Measurements from ENCODE around the gene SLC4A2.
"Not testable (repeated sequence)": the region's sequence is repeated elsewhere in the genome, so short reads cannot be mapped to it uniquely, and the experiment has no call there.

SLC4A2 gene

DNA sequence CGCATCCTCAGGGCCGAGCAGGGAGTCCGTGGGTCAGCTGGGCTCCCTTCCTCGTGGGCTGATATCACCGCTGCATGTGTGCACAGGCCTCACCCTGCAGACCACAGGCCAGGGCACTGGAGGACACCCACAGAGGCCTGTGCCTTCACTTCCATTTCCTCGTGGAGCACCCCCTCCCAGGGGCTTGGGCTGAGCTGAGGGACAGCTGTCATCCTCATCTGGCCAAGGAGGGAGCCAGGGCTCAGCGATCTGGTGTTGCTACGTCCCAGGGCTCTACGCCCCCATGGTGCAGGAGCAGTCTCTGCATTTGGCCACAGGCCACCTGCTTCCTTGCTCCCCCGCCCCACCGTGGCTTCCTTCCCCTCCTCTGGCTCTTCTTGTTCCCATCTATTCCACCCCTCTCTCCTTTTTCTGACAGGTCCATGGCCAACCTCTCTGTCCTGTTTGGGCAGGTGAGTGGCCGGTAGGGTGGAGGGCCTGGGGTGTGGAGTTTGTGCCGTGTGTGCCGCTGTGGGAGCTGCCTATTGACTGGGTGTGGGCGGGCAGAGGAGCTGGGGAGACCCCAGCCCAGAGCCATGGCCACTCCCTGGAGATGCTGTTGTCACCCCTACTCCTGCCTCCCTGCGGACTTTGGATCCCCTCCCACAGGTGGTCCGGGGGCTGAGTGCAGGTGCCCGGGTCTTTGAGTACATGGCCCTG is 19.4 kb upstream of the SLC4A2 start:
- no peak for DNase-seq (ENCODE audit: low read depth)
- no peak overlapping the region for H3K4me3 ChIP-seq (replicated peaks; ENCODE audit: low read depth, low read length)
- TF ChIP-seq CTCF (IDR thresholded peaks at IDR 0.05; ENCODE audit: low read length, missing control alignments): no peak

GRCh38 chr7:151040616-151041375 is 18.6 kb upstream of the SLC4A2 start:
- no peak for DNase-seq (ENCODE audit: low read depth)
- no peak overlapping the region for H3K4me3 ChIP-seq (replicated peaks; ENCODE audit: low read depth, low read length)
- no peak for TF ChIP-seq CTCF (IDR thresholded peaks at IDR 0.05; ENCODE audit: low read length, missing control alignments)

GRCh38 chr7:151043449-151043848 is 15.9 kb upstream of the SLC4A2 start:
- not testable (repeated sequence) for H3K4me3 ChIP-seq (replicated peaks; ENCODE audit: low read depth, low read length); DNase-seq (ENCODE audit: low read depth)

DNA sequence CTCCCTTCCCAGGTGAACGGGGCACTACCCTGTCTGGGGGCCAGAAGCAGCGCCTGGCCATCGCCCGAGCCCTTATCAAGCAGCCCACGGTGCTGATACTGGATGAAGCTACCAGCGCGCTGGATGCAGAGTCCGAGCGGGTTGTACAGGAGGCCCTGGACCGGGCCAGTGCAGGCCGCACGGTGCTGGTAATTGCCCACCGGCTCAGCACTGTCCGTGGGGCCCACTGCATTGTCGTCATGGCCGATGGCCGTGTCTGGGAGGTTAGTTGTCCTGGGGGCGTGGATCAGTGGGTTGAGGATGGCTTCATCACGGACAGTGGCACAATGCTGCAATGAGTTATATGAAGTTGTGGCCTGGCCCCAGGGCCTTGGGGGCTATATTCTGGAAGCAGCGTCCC is 15.4 kb upstream of the SLC4A2 start:
- DNase-seq (ENCODE audit: low read depth): no peak
- no peak overlapping the region for H3K4me3 ChIP-seq (replicated peaks; ENCODE audit: low read depth, low read length)
- TF ChIP-seq CTCF (IDR thresholded peaks at IDR 0.05; ENCODE audit: low read length, missing control alignments): no peak

DNA sequence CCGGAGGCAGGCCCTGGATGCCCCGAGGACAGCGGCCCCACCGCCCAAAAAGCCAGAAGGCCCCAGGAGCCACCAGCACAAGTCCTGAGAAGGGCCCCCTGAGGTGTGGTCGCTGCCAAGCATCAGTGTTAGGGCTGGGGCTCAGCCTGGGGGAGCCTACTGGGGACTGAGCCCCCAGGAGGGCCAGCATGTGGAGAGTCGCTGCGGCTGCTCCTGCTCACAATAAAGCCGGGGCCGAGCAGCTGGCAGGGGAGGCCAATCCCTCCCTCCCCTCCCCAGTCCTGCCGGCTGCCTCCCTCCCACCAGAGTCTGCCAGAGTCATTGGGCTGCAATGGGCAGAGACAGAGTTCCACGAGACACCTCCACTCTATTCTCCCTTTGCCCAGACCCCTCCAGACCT is 14.1 kb upstream of the SLC4A2 start:
- H3K4me3 ChIP-seq (replicated peaks; ENCODE audit: low read depth, low read length): no peak overlapping the region
- no peak for DNase-seq (ENCODE audit: low read depth)
- no peak for TF ChIP-seq CTCF (IDR thresholded peaks at IDR 0.05; ENCODE audit: low read length, missing control alignments)

GRCh38 chr7:151045967-151046366 is 13.4 kb upstream of the SLC4A2 start:
- TF ChIP-seq CTCF (IDR thresholded peaks at IDR 0.05; ENCODE audit: low read length, missing control alignments): no peak
- DNase-seq (ENCODE audit: low read depth): no peak
- H3K4me3 ChIP-seq (replicated peaks; ENCODE audit: low read depth, low read length): no peak overlapping the region

DNA sequence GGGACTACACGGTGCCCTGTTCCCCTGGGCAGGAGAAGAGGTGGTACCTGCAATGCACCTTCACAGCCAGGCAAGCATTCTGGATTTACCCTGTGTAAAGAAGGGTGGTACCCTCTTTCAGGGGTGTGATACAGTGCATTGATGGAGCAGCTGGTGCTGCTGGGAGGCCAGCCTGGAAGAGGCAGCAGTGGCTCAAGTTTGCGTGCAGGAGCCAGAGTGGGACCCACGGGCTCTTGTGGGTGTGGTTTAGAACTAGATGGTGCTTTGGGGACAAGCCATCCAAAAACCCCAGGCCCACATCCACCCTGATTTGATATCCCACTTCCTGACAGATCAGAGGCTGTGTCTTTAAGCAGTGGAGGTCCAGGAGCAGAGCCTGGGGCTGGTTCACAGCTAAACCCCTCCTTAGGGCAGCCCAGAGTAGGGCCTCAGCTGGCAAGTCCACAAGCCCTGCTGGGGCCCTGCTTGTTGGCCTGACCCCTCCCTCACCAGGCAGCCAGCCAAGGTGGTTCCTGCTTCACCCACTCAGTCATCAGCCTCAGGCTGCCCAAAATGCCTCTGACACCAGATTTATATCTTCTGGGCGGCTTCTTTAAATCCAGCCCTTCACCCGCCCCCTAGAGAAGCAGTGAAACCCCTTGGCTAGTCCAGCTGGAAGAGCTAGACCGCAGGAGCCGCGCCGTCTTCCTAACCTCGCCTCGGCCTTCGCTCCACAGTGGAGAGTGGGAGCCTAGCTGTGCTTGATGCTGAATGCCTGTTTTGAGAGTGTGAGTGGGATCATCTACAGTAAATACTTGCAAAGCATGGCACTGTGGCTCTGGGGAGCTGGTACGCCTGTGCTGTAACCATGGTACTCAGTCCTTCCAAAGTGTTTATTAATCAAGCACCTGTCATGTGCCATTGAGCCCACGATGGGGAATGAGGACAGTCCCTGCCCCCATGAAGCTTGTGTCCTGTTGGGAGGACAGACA is 12.5 kb upstream of the SLC4A2 start:
- no peak for TF ChIP-seq CTCF (IDR thresholded peaks at IDR 0.05; ENCODE audit: low read length, missing control alignments)
- DNase-seq (ENCODE audit: low read depth): peak; percentile 65
- H3K4me3 ChIP-seq (replicated peaks; ENCODE audit: low read depth, low read length): no peak overlapping the region
